Stimulated activated CD4-positive, alpha-beta T cell treated with anti-CD3 and anti-CD28 coated beads, Interleukin-2, amount 100 ng/mL, for 48 hours (primary cell): ENCODE results near the gene CSNK1A1L.

Experiments
- DNase-seq, 2 donors: peaks; one replicate each; pipeline ENCODE4 v3.0.0-alpha.2; 2020

The CSNK1A1L gene

GRCh38 chr13:37106642-37107041 lies 1.2 kb upstream of the CSNK1A1L start:
- no peak for DNase-seq

DNA sequence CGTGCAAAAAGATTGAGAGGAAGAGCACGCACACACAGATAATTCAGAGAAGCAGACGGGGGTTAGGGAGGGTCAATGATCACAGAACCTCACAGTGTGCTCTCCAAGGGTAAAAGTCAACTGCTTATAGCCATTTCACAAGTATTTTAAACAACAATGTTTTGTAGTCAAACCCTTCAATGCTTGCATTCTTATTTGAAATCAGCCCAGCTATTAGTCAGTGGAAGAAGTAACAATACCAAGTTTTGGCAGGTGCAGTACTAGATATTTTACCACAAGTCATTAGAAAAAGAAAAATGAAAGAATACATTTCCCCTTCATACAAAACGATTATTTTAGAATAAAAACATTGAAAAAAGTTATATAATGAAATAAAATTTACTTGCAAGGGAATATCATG lies 2.6 kb downstream of the CSNK1A1L start:
- DNase-seq: no peak

- DNase-seq: no peak
Observed at GRCh38 chr13:37101201-37101600, 4.3 kb downstream of the CSNK1A1L start.

- no peak for DNase-seq
Observed at GRCh38 chr13:37100731-37101130, 4.7 kb downstream of the CSNK1A1L start.

DNA sequence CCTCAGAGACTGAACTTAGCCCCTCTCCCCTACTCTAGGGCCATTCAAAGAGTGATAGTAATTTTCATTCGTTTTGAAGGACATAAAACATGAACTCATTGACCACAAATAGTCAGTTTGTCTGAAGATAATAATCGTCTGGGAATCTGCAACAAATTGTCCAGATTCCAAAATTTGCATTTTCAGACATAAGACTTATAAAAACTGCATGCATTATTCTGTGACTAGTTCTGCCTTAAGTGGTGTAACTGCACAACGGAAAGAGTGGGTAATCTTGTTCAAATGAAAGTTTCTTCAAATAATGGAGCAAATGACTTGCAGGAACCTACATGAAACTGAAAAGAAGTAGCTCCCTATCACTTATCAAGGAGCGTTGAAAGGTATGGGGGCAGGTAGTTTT lies 8.4 kb downstream of the CSNK1A1L start:
- DNase-seq: no peak

DNA sequence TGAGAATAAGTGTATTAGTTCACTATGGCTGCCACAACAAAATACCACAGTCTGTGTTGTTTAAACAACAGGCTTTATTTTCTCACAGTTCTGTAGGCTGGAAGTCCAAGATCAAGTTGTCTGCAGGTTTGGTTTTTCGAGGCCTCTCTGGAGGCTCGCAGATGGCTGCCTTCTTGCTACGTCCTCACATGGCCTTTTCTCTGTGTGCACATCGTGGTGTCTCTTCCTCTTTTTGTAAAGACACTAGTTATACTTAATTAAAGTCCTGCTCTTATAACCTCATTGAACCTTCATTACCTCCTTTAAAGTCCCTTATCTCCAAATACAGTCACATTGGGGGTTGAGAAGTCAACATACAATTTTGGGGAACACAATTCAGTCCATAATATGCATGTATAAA lies 10.6 kb downstream of the CSNK1A1L start:
- DNase-seq: no peak

DNA sequence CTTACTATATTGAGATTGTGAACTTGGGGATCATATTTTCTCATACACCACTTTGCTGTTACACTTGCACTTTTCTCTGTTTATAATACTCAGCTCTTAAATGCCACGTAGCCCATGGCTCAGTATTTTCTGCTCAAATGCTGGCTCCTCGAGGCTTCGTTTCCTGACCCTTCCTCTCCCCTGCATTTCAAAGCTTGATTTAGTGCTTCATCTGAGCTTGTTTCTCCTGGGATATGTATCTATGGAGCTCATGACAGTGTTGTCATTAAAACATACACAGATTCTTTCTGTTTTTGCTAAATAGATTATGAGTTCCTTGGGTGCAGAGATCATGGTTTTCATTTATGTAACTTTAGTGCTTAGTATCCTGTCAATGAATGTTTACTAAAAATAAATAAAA lies 11.4 kb downstream of the CSNK1A1L start:
- DNase-seq: no peak

GRCh38 chr13:37091835-37092234 lies 13.6 kb downstream of the CSNK1A1L start:
- no peak for DNase-seq

GRCh38 chr13:37090912-37091311 lies 14.6 kb downstream of the CSNK1A1L start:
- DNase-seq: no peak

DNA sequence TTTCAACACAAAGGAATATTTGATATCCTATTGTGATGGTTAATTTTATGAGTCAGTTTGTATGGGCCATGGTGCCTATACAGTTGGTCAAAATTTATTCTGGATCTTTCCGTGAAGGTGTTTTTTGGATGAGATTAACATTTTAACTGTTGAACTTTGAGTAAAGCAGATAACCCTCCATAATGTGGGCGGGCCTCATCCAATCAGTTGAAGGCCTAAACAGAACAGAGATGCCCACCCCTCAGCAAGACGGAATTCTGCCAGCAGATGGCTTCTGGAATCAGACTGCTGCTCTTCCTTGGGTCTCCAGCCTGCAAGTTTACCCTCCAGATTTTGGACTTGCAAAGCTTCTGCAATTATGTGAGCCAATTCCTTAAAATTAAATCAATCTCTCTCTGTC lies 16.0 kb downstream of the CSNK1A1L start:
- DNase-seq: no peak

DNA sequence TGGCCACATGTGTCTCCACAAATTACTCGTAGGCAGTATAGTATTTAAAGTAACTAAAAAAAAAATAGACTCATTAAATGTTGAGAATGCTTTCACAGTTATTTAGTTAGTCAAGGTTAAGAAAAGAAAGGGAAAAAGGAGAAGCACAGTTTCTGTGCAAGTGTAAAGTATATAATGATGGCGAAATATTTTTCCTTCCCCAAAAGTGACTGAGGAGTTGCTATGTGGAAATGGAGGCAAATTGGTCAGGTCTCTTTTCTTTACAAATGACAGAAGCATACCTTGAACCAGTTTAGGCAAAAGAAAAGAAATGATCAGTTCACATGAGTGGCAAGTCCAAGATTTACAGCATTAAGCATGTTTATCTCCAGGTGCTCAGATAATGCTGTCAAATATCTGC lies 18.0 kb downstream of the CSNK1A1L start:
- no peak for DNase-seq

- DNase-seq: no peak
Observed at GRCh38 chr13:37085606-37086005, 19.9 kb downstream of the CSNK1A1L start.

- DNase-seq: no peak
Observed at GRCh38 chr13:37076818-37077217, 28.6 kb downstream of the CSNK1A1L start.

- DNase-seq: no peak
Observed at GRCh38 chr13:37075164-37075563, 30.3 kb downstream of the CSNK1A1L start.

- DNase-seq: no peak
Observed at GRCh38 chr13:37074703-37075102, 30.8 kb downstream of the CSNK1A1L start.

- DNase-seq: no peak
Observed at GRCh38 chr13:37072024-37072423, 33.4 kb downstream of the CSNK1A1L start.

GRCh38 chr13:37070956-37071355 lies 34.5 kb downstream of the CSNK1A1L start:
- no peak for DNase-seq

- no peak for DNase-seq
Observed at GRCh38 chr13:37070145-37070695, 35.2 kb downstream of the CSNK1A1L start.

GRCh38 chr13:37069597-37070103 lies 35.8 kb downstream of the CSNK1A1L start:
- no peak for DNase-seq

GRCh38 chr13:37068962-37069361 lies 36.5 kb downstream of the CSNK1A1L start:
- no peak for DNase-seq

DNA sequence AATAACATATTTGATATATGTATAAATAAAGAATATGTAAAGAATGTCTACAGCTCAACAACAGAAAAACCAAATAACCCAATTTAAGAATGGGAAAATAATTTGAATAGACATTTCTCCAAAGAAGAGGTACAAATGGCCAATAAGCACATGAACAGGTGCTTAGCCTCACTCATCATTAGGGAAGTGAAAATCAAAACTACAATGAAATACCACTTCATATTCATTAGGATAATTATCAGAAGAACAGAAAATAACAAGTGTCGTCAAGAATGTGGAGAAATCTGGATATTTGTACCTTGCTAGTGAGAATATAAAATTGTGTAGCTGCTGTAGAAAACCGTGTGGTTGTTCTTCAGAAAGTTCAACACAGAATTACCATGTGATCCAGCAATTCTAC lies 37.6 kb downstream of the CSNK1A1L start:
- DNase-seq: no peak

DNA sequence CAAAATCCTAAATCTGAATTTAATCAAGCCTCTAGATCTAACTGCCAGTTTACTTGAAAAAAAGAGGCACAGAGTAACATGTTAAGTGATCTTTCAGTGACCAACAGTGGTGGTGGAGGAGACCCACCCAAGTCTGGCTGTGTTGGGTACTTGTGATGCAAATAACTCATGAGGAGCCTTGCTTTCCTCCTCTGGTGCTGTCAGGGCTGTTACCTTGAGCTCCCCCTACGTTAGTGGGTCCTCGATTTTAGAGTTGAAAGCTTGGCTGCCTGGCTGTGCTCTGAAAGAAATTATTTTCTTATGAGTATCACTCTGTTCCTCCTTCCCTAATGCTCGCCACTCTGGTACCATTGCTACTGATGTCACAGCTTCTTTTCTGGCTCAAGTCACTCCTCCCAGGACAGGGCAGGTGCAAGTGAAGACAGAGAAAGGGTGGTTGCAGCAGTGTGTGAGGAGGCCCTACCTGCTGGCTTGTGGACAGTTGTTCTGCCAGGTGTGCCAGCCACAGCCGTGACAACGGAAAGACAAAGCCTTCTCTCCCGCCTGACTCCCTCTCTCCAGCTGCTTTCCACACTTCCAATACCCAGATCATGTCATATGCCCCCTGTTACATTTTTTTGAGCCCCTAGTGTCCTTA lies 39.5 kb downstream of the CSNK1A1L start:
- no peak for DNase-seq

- no peak for DNase-seq
Observed at GRCh38 chr13:37059848-37060192, 45.6 kb downstream of the CSNK1A1L start.

- peak; percentile 92 to 95 for DNase-seq
Observed at GRCh38 chr13:37058910-37059847, 46.3 kb downstream of the CSNK1A1L start, which contains the start of gene SUPT20H. Gene SUPT20H, minus strand, starts transcription at chr13:37059688. Its CDS starts 8,198 bp downstream, at chr13:37051490.
